ENCODE measurements around the gene ATF6B. TPM values are rescaled to one million over a fixed set of nuclear protein-coding genes. Genes with fewer than 3 reads are reported as not detected.
"Not testable (repeated sequence)": the region's sequence is repeated elsewhere in the genome, so short reads cannot be mapped to it uniquely, and the experiment has no call there.

ATF6B gene
- polyA plus RNA-seq, 1 experiment = 69.2 TPM

DNA sequence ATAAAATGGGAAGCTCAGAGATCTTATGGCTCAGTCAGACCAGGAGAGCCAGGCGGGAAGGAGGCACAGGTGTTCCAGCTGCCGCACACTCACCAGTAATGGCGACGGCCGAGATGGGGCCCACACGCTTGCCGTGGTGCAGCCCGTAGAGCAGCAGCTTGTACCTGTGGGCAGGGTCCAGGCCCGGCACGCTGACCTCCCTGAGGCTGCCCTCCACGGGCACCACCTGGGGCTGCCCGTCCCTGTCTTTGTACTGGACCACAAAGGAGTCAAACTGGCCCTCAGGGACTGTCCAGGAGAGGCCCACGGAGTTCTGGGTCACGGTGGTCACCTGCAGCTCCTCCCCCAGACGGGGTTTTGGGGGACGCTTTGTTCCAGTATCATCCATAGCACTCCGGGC lies 58.6 kb downstream of the ATF6B start:
- ChIA-PET POLR2A (no interaction called here), CTCF (interaction anchor here (1.6 kb wide), 1 partner anchor 22 kb away, joined by 6 read pairs; no protein-coding TSS in a partner anchor)
- no peak overlapping the region for H3K4me3 ChIP-seq (ENCODE audit: low read depth, low read length)
- no peak for DNase-seq (ENCODE audit: low read depth)
- TF ChIP-seq, protein P1, sequence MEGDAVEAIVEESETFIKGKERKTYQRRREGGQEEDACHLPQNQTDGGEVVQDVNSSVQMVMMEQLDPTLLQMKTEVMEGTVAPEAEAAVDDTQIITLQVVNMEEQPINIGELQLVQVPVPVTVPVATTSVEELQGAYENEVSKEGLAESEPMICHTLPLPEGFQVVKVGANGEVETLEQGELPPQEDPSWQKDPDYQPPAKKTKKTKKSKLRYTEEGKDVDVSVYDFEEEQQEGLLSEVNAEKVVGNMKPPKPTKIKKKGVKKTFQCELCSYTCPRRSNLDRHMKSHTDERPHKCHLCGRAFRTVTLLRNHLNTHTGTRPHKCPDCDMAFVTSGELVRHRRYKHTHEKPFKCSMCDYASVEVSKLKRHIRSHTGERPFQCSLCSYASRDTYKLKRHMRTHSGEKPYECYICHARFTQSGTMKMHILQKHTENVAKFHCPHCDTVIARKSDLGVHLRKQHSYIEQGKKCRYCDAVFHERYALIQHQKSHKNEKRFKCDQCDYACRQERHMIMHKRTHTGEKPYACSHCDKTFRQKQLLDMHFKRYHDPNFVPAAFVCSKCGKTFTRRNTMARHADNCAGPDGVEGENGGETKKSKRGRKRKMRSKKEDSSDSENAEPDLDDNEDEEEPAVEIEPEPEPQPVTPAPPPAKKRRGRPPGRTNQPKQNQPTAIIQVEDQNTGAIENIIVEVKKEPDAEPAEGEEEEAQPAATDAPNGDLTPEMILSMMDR (IDR thresholded peaks at IDR 0.05; ENCODE audit: insufficient read depth, low read depth, low read length) = no peak
- 0 out of 2 replicates have a peak, but pooled peaks cover 2% of the 10 kb centered on the region for H3K36me3 ChIP-seq (ENCODE audit: control insufficient read depth, insufficient read depth, low read length)
- no peaks in the 10 kb centered on the region; the same call in 1 of the 2 replicates for H3K27me3 ChIP-seq (ENCODE audit: control insufficient read depth, insufficient read depth, low read length)

- TF ChIP-seq, protein P1 (IDR thresholded peaks at IDR 0.05; ENCODE audit: insufficient read depth, low read depth, low read length) = no peak
- H3K36me3 ChIP-seq (ENCODE audit: control insufficient read depth, insufficient read depth, low read length) = 0 out of 2 replicates have a peak, but pooled peaks cover 2% of the 10 kb centered on the region
- no peaks in the 10 kb centered on the region; the same call in 1 of the 2 replicates for H3K27me3 ChIP-seq (ENCODE audit: control insufficient read depth, insufficient read depth, low read length)
- ChIA-PET CTCF (interaction anchor here (1.6 kb wide), 1 partner anchor 21 kb away, joined by 6 read pairs; no protein-coding TSS in a partner anchor), POLR2A (no interaction called here)
- DNase-seq (ENCODE audit: low read depth) = no peak
- H3K4me3 ChIP-seq (ENCODE audit: low read depth, low read length) = no peak overlapping the region
Measured at GRCh38 chr6:32068867-32069266, 59.2 kb downstream of the ATF6B start.

GRCh38 chr6:32068315-32068714 lies 59.7 kb downstream of the ATF6B start:
- H3K36me3 ChIP-seq (ENCODE audit: control insufficient read depth, insufficient read depth, low read length); H3K4me3 ChIP-seq (ENCODE audit: low read depth, low read length); CTCF ChIA-PET; H3K27me3 ChIP-seq (ENCODE audit: control insufficient read depth, insufficient read depth, low read length); POLR2A ChIA-PET; DNase-seq (ENCODE audit: low read depth): not testable (repeated sequence)

DNA sequence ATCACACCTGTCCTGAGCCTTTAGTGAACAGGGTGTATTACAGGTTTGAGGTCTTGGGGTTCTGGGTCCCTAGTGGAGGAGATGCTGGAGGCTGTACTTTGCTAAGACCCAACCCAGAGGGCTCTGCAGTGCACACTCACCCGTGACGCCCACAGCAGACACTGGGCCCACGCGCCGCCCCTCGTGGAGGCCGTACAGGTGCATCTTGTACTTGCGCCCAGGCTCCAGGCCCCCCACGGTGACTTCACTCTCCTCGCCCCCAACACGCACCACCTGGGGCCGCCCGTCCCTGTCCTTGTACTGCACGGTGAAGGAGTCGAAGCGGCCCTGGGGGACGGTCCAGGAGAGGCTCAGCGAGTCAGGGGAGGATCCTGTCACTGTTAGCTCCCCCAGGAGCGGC lies 60.5 kb downstream of the ATF6B start:
- DNase-seq (ENCODE audit: low read depth); H3K27me3 ChIP-seq (ENCODE audit: control insufficient read depth, insufficient read depth, low read length); CTCF ChIA-PET; POLR2A ChIA-PET; H3K4me3 ChIP-seq (ENCODE audit: low read depth, low read length); H3K36me3 ChIP-seq (ENCODE audit: control insufficient read depth, insufficient read depth, low read length): not testable (repeated sequence)

Small RNA genes lying within 50 kb of the gene (small RNA-seq; reads per million reads assigned to genes)
- not detected for gene RNA5SP206 (ENCODE audit: insufficient read length, low read depth, low replicate concordance)

Other genes with a start within 250 kb of the ATF6B start
- gene SLC44A4, start 249.2 kb downstream of the ATF6B start, polyA plus RNA-seq (2011; rRNA removed) = 0.07 and 0.12 TPM in 2 replicates
- 19.3 and 32.8 TPM in 2 replicates for gene EHMT2, start 230.5 kb downstream of the ATF6B start, polyA plus RNA-seq (2011; rRNA removed)
- gene ZBTB12, start 226.2 kb downstream of the ATF6B start, polyA plus RNA-seq (2011; rRNA removed) = 2.0 and 2.6 TPM in 2 replicates
- 0.74 and 1.2 TPM in 2 replicates for gene C2, start 200.5 kb downstream of the ATF6B start, polyA plus RNA-seq (2011; rRNA removed)
- 6.7 and 7.6 TPM in 2 replicates for gene CFB, start 182.2 kb downstream of the ATF6B start, polyA plus RNA-seq (2011; rRNA removed)
- gene NELFE, start 169.3 kb downstream of the ATF6B start, polyA plus RNA-seq (2011; rRNA removed) = 69.6 and 70.5 TPM in 2 replicates
- 17.7 and 37.3 TPM in 2 replicates for gene SKIC2, start 169.1 kb downstream of the ATF6B start, polyA plus RNA-seq (2011; rRNA removed)
- 18.2 and 28.1 TPM in 2 replicates for gene DXO, start 156.1 kb downstream of the ATF6B start, polyA plus RNA-seq (2011; rRNA removed)
- 5.9 and 9.7 TPM in 2 replicates for gene C4A, start 146.2 kb downstream of the ATF6B start, polyA plus RNA-seq (2011; rRNA removed)
- 9.2 and 14.4 TPM in 2 replicates for gene C4B, start 113.5 kb downstream of the ATF6B start, polyA plus RNA-seq (2011; rRNA removed)
- 0.11 and 0.29 TPM in 2 replicates for gene CYP21A2, start 89.8 kb downstream of the ATF6B start, polyA plus RNA-seq (2011; rRNA removed)
- gene TNXB, start 18.9 kb downstream of the ATF6B start, polyA plus RNA-seq (2011; rRNA removed) = 0.58 and 0.60 TPM in 2 replicates
- gene FKBPL, start 2.0 kb upstream of the ATF6B start, polyA plus RNA-seq (2011; rRNA removed) = 5.3 and 5.6 TPM in 2 replicates
- 0.77 and 0.78 TPM in 2 replicates for gene PRRT1, start 23.7 kb upstream of the ATF6B start, polyA plus RNA-seq (2011; rRNA removed)
- gene PPT2, start 25.9 kb upstream of the ATF6B start, polyA plus RNA-seq (2011; rRNA removed) = 24.2 and 31.9 TPM in 2 replicates
- gene EGFL8, start 36.3 kb upstream of the ATF6B start, polyA plus RNA-seq (2011; rRNA removed) = 3.7 and 4.0 TPM in 2 replicates
- 117 and 158 TPM in 2 replicates for gene AGPAT1, start 47.8 kb upstream of the ATF6B start, polyA plus RNA-seq (2011; rRNA removed)
- gene RNF5, start 50.2 kb upstream of the ATF6B start, polyA plus RNA-seq (2011; rRNA removed) = 40.2 and 44.4 TPM in 2 replicates
- gene AGER, start 56.0 kb upstream of the ATF6B start, polyA plus RNA-seq (2011; rRNA removed) = 2.4 and 2.6 TPM in 2 replicates
- 59.5 and 73.5 TPM in 2 replicates for gene PBX2, start 62.0 kb upstream of the ATF6B start, polyA plus RNA-seq (2011; rRNA removed)
- 9.8 and 13.3 TPM in 2 replicates for gene GPSM3, start 64.4 kb upstream of the ATF6B start, polyA plus RNA-seq (2011; rRNA removed)
- 0.40 and 0.42 TPM in 2 replicates for gene NOTCH4, start 95.8 kb upstream of the ATF6B start, polyA plus RNA-seq (2011; rRNA removed)
- gene TSBP1, start 243.7 kb upstream of the ATF6B start, polyA plus RNA-seq (2011; rRNA removed) = not detected in 2 replicates